ENCODE measurements around the gene GRM8. TPM values are rescaled to one million over a fixed set of nuclear protein-coding genes. Genes with fewer than 3 reads are reported as not detected.

GRM8 gene
- total RNA-seq, 1 experiment from 2014 or later, result not detected

DNA sequence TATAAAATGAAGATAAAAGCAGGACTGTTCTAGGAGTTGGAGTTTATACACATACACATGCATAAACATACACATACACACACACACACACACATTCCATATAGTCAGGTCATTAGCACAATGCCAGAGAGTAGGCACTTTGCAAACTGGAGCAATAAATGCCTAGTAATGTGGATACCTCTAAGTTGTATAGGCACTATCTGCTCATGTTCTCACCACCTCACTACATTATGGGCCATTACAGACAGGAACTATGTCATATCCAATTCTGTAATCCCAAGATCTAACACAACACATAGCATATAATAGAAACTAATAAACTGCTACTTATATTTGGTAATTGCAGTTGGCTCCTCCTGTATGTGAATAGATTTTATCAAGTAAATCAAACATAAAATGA lies 115.6 kb downstream of the GRM8 start:
- no peak overlapping the region for H3K27ac Mint-ChIP-seq (ENCODE audit: unreplicated experiment)
- Histone ChIP-seq H3K4me1 (no peaks in the 10 kb centered on the region), H3K9me3 (no peaks in the 10 kb centered on the region), H3K4me3 (ENCODE audit: low read depth, low read length) (no peak overlapping the region), H3K36me3 (ENCODE audit: control insufficient read depth, insufficient read depth, low read length) (no peaks in the 10 kb centered on the region), H3K27me3 (replicated peaks; ENCODE audit: control insufficient read depth, insufficient read depth, low read length) (no peaks in the 10 kb centered on the region)
- H3K4me3 Mint-ChIP-seq (ENCODE audit: unreplicated experiment), result no peak overlapping the region
- ChIA-PET POLR2A (no interaction called here), CTCF (no interaction called here)
- intact Hi-C loops (cut with micrococcal nuclease; ENCODE audit: unreplicated experiment), result no loop called here
- DNase-seq, result no peak
- H3K27me3 Mint-ChIP-seq (ENCODE audit: insufficient read depth, unreplicated experiment), result peaks cover 7% of the 10 kb centered on the region
- no peaks in the 10 kb centered on the region for H3K9me3 Mint-ChIP-seq (ENCODE audit: unreplicated experiment)
- H3K4me1 Mint-ChIP-seq (ENCODE audit: low read depth, unreplicated experiment), result no peaks in the 10 kb centered on the region
- H3K36me3 Mint-ChIP-seq (ENCODE audit: insufficient read depth, unreplicated experiment), result no peaks in the 10 kb centered on the region
- BruUV-seq (replicated peaks), result no TSS peak
- TF ChIP-seq, protein P1, sequence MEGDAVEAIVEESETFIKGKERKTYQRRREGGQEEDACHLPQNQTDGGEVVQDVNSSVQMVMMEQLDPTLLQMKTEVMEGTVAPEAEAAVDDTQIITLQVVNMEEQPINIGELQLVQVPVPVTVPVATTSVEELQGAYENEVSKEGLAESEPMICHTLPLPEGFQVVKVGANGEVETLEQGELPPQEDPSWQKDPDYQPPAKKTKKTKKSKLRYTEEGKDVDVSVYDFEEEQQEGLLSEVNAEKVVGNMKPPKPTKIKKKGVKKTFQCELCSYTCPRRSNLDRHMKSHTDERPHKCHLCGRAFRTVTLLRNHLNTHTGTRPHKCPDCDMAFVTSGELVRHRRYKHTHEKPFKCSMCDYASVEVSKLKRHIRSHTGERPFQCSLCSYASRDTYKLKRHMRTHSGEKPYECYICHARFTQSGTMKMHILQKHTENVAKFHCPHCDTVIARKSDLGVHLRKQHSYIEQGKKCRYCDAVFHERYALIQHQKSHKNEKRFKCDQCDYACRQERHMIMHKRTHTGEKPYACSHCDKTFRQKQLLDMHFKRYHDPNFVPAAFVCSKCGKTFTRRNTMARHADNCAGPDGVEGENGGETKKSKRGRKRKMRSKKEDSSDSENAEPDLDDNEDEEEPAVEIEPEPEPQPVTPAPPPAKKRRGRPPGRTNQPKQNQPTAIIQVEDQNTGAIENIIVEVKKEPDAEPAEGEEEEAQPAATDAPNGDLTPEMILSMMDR (IDR thresholded peaks at IDR 0.05; ENCODE audit: insufficient read depth in 1 of 2, low read depth in 1 of 2, low read length in 1 of 2, severe bottlenecking in 1 of 2, unreplicated experiment in 1 of 2), result no peak

DNA sequence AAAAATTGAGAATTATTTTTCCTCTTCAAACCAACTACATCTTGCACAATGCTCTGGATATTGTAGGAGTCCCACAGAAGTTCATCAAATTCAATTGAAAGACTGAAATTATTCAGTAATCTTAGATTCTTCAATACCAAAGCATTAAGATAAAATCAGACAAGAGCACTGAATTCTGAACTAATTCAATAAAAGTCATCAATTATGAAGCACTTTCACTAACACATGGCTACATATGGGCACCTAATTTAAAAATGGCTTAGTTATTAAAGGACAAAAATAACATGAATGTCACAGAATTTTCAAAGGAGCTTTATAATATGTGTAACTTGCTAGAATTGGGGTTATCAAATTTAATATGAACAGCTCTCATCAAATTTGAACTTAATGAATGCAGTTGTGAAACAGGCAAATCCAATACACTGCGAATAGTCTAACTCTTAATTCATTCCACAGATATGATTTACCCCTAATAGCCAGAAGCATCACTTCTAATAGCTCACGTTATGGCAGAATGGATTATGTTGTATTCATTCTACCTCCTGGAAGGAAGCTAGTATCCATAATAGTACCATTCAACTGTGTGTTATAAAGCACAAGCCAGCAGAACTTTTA lies 116.8 kb downstream of the GRM8 start:
- Mint-ChIP-seq H3K4me3 (ENCODE audit: unreplicated experiment) (no peak overlapping the region), H3K4me1 (ENCODE audit: low read depth, unreplicated experiment) (no peaks in the 10 kb centered on the region), H3K27ac (ENCODE audit: unreplicated experiment) (no peak overlapping the region), H3K36me3 (ENCODE audit: insufficient read depth, unreplicated experiment) (no peaks in the 10 kb centered on the region), H3K27me3 (ENCODE audit: insufficient read depth, unreplicated experiment) (peaks cover 7% of the 10 kb centered on the region), H3K9me3 (ENCODE audit: unreplicated experiment) (no peaks in the 10 kb centered on the region)
- Histone ChIP-seq H3K36me3 (ENCODE audit: control insufficient read depth, insufficient read depth, low read length) (no peaks in the 10 kb centered on the region), H3K4me1 (no peaks in the 10 kb centered on the region), H3K27me3 (replicated peaks; ENCODE audit: control insufficient read depth, insufficient read depth, low read length) (no peaks in the 10 kb centered on the region), H3K9me3 (no peaks in the 10 kb centered on the region), H3K4me3 (ENCODE audit: low read depth, low read length) (no peak overlapping the region)
- ChIA-PET POLR2A (no interaction called here), CTCF (no interaction called here)
- TF ChIP-seq, protein P1 (IDR thresholded peaks at IDR 0.05; ENCODE audit: insufficient read depth in 1 of 2, low read depth in 1 of 2, low read length in 1 of 2, severe bottlenecking in 1 of 2, unreplicated experiment in 1 of 2), result no peak
- no peak for DNase-seq
- BruUV-seq (replicated peaks), result no TSS peak
- intact Hi-C loops (cut with micrococcal nuclease; ENCODE audit: unreplicated experiment), result no loop called here

DNA sequence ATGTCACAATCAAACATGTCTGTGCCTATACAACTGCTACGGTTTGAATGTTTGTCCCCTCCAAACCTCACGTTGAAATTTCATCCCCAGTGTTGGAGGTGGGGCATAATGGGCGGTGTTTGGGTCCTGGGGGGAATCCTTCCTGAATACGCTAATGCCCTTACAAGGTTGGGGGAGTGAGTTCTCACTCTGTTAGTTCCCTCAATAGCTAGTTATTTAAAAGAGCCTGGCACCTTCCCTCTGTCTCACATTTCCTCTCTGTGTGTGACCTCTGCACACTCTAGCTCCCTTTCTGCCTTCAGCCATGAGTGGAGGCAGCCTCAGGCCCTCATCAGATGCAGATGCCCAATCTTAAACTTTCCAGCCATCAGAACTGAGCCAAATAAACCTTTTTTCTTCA lies 129.5 kb downstream of the GRM8 start:
- Mint-ChIP-seq H3K9me3 (ENCODE audit: unreplicated experiment) (no peaks in the 10 kb centered on the region), H3K27me3 (ENCODE audit: insufficient read depth, unreplicated experiment) (peaks cover 2% of the 10 kb centered on the region), H3K4me3 (ENCODE audit: unreplicated experiment) (no peak overlapping the region), H3K27ac (ENCODE audit: unreplicated experiment) (no peak overlapping the region), H3K4me1 (ENCODE audit: low read depth, unreplicated experiment) (no peaks in the 10 kb centered on the region), H3K36me3 (ENCODE audit: insufficient read depth, unreplicated experiment) (no peaks in the 10 kb centered on the region)
- CTCF ChIA-PET, result no interaction called here
- Histone ChIP-seq H3K4me3 (ENCODE audit: low read depth, low read length) (no peak overlapping the region), H3K9me3 (no peaks in the 10 kb centered on the region), H3K4me1 (no peaks in the 10 kb centered on the region), H3K27me3 (replicated peaks; ENCODE audit: control insufficient read depth, insufficient read depth, low read length) (no peaks in the 10 kb centered on the region), H3K36me3 (ENCODE audit: control insufficient read depth, insufficient read depth, low read length) (no peaks in the 10 kb centered on the region)
- BruUV-seq (replicated peaks), result no TSS peak
- TF ChIP-seq, protein P1 (IDR thresholded peaks at IDR 0.05; ENCODE audit: insufficient read depth in 1 of 2, low read depth in 1 of 2, low read length in 1 of 2, severe bottlenecking in 1 of 2, unreplicated experiment in 1 of 2), result no peak
- POLR2A ChIA-PET, result no interaction called here
- intact Hi-C loops (cut with micrococcal nuclease; ENCODE audit: unreplicated experiment), result no loop called here
- no peak for DNase-seq

Measured in Caco-2 (cell line).